ENCODE measurements around the gene DMRT1.

- TF ChIP-seq POLR2A (IDR thresholded peaks at IDR 0.05; ENCODE audit: low read depth, low read length) (no peak), POLR2AphosphoS5 (IDR thresholded peaks at IDR 0.05; ENCODE audit: low read depth, low read length) (no peak), POU2F2 (IDR thresholded peaks at IDR 0.05; ENCODE audit: low read depth, low read length) (no peak), TAF1 (IDR thresholded peaks at IDR 0.05; ENCODE audit: low read depth, low read length) (no peak), PAX5 (IDR thresholded peaks at IDR 0.05; ENCODE audit: insufficient read depth, low read length, severe bottlenecking) (no peak)
Measured at GRCh38 chr9:995192-995591, 153.7 kb downstream of the DMRT1 start.
